Measurements from ENCODE around the gene GRAP.

The GRAP gene

GRCh38 chr17:19019041-19019941 is 27.5 kb downstream of the GRAP start:
- DNase-seq (ENCODE audit: low spot score) (no peak), FAIRE-seq (no peak)

DNA sequence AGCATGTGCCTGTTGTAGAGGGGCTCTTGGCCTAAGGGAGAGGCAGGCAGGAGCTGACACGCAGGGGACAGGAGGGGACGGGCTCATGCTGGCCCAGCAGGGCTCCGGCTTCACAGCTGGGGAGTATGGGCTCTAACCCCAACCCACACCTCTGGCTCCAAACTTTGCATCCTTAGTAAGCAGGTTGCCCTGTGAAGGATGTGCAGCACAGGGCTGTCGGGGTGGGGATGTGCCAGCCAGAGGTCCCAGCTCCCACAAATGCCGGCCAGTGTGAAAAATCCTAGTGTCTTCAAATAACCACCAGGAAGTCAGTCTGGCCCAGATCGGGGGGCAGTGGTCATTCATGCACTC is 28.2 kb downstream of the GRAP start:
- FAIRE-seq (no peak), DNase-seq (ENCODE audit: low spot score) (no peak)

DNA sequence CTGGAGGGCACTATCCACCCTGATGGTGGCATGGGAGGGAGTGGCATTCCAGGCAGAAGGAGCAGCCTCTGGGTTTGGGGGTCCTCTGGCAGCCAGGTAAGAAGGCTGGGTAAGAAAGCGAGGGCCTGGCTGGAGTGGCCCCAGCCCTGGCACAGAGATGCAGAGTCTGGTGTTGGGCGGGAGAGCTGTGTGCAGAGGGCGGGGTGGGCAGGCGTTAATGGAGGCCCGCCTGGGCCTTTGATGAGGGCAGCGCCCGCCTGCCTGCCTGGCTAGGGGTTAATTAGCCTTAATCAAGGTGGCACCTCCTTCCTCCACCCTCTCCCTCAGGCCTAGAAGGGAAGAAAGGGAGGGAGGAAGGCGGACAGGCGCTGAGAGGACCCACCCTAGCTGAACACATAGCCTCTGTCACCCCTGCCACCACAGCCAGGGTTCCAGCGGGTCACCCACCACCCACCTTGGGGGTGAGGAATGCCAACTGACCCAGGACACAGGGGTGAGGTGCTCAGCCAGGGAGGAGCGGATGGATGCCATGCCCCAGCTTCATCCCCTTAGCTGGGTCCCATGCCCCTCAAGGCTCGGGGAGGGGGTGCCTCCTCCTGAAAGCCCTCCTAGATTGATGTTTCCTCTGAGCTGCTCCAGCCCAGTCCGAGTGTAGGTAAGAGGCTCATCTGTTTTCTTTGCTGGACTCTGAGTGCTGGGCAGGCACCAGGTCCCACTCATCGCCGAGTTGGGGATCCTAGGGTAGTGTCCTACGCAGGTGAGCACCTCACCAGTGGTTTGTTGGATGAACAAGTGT is 28.8 kb downstream of the GRAP start:
- DNase-seq (ENCODE audit: low spot score) (no peak), FAIRE-seq (no peak)

DNA sequence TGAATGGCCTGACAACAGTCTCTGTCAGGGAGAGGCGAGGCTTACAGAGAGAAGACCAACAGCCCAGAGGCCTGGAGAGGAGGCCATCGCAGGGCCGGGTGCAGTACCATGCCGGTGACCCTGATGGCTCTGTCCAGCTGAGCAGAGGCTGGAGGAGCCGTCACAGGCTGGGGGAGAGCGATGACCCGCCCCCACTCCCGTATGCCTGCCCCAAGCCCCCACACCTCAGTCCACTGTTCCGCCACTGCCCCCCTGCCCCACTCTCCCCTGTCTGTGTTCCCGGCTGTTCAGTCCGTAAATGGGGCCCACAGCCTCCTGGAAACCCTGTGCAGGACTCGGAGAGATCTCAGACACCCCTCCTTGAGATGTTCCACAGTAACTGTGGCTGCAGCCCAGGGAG is 29.4 kb downstream of the GRAP start:
- FAIRE-seq (no peak), DNase-seq (ENCODE audit: low spot score) (no peak)

DNA sequence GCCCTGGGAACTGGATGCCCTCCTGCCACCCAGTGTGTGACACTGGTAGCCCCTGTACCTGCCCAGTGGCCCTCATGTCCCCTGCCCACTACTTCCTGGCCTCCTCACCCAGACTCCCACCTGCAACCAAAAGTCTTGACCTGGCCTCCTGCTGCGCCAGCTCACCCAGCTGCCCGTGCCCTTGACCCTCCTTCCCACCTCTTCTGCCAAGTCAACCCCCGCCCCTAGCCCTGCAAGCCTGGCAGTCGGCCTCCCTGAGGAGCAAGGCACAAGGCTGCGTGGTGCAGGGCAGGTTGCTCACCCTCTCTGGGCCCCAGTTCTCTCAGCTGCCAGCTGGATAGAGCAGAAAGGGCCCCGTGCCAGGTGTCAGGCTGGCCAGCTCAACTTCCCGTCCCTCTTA is 29.9 kb downstream of the GRAP start:
- FAIRE-seq (no peak), DNase-seq (ENCODE audit: low spot score) (no peak)

DNA sequence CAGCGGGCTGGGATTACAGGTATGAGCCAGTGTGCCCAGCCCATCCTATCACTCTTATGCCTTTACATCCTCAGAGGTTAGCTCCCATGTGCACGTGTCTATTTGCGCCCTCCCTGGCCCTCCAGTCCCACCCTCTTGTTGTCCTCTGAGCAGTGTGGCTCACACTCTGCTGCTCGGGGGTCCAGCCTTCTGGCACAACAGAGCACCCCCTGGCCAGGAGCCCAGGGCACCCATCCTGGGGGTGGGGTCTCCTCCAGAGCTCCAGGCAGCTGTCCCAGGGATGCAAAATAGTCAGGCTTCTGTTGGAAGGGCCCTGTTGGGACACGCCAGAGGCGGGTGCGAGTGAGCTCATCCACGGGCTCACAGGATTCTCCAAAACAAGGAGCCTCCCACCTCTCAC is 30.5 kb downstream of the GRAP start:
- DNase-seq (ENCODE audit: low spot score) = no peak
- no peak for FAIRE-seq

DNA sequence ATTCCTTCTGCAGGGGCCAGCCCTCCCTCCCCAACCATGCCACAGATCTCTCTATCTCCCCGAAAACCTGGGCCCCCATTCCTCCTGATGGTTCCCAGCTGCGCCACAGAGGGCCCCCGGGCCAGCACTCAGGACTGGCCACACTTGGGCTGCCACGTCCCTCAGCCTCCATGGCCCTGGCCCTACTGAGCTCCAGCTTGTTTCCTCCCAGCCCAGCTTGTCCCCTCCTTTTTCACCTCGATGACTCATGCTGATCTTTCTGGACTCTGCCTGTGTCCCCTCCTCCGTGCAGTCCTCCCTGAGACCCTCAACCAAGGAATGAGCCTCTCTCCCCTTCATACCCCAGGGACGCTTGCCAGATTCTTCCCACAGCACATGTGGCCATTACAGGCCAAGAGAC is 31.3 kb downstream of the GRAP start:
- no peak for DNase-seq (ENCODE audit: low spot score)
- no peak for FAIRE-seq

- FAIRE-seq = no peak
- no peak for DNase-seq (ENCODE audit: low spot score)
Observed at GRCh38 chr17:19014628-19015215, 32.0 kb downstream of the GRAP start.

- DNase-seq (ENCODE audit: low spot score) (no peak), FAIRE-seq (no peak)
Observed at GRCh38 chr17:19013806-19014627, 32.7 kb downstream of the GRAP start.

DNA sequence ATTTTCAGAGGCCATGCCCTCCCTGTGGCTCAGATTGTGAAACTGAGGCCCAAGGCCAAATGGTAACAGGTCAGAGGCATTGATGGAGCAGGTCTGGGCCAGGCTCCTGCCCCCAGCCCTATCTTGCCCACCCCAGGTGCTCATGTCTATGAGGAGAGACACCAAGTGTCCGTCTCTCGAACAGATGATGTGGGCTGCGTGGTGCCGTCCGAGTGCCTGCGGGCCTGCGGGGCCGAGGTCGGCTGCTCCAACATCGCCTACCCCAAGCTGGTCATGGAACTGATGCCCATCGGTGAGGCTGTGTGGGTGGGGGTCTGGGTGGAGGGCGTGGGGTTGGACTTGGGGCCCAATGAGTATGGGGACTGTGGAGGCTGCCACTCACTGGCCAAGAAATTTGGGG is 33.5 kb downstream of the GRAP start:
- no peak for DNase-seq (ENCODE audit: low spot score)

DNA sequence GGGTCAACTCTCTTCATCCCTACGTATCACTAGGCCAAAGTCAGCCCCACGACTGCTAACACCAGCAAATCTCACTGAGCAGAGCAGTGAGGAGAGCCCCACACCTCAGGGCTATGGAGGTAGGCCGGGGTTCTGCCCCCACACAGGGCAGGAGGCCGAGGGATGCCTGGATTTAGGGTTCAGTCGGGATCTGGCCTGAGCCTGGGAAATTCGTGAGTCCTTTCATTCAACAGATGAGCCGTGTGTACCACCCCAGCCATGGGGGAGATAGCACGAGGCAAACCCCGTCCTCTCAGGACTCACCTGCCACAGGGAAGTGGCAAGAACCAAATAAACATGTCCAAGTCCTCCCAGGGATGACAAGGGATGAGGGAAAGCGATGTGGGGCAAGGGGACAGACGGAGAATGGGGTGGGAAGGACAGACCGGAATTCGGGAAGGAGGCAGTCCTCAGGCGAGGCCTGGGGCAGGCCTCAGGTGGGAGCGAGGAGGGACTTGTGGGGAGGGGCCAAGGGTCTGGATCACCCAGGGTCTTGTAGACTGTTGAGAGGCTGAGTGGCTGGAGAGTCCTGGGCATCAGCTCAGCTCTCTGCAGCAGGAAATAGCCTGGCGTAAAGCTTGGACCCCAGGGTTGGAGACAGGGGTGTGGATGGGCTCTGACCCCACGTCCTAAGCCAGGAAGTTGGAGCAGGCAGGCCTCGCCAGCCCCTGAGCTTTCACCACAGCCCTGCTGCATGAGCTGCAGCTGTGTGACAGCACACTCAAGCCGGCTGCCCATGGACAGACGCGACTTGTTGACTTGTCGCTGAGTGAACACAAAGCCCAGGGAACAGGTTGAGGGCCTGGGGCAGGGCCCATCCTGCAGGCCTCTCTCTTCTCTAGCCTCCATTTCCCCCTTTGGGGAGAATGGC is 34.3 kb downstream of the GRAP start:
- FAIRE-seq (no peak), DNase-seq (ENCODE audit: low spot score) (no peak)

More for the DNA sequence above, 33.5 kb downstream of the GRAP start:
- FAIRE-seq = no peak

DNA sequence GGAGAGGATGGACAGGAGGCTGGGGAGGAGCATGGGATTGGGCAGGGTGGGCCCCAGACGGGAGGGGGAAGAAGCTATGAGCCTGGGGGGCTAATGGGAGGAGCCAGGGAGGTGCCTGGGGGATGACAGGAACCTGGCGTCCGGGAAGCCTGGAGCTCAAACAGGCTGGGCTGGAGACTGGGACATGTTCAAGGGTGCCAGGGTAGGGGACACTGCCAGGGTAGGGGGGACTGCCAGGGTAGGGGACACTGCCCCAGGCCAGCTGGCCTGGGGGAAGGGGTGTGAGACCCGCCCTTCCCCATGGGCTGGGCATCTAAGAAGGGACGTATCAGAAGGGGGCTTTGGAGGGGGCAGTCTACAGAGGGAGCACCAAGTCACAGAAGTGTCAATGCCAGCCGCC is 35.2 kb downstream of the GRAP start:
- FAIRE-seq (no peak), DNase-seq (ENCODE audit: low spot score) (no peak)

- DNase-seq (ENCODE audit: low spot score) (no peak), FAIRE-seq (no peak)
Observed at GRCh38 chr17:19010729-19011505, 35.8 kb downstream of the GRAP start.

DNA sequence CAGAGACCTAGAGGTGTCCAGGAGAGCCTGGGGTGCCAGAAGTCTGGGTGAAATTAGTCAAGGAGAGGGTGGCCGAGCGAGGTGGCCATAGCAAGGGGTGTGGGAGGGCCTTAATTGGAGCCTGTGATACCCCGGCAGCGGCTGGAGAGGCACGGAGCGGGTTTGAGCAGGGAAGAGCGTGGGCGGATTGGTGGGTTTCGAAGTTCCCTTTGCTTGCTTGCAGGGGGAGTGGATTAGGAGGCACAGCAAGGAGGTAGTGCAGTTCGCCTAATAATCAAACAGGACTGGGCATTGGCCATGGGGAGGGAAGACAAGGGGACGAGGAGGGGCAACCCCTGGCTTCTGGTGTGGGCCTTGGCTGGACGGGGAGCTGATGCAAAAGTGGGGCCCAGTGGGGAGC is 36.8 kb downstream of the GRAP start:
- DNase-seq (ENCODE audit: low spot score) (no peak), FAIRE-seq (no peak)

- DNase-seq (ENCODE audit: low spot score) (no peak), FAIRE-seq (no peak)
Observed at GRCh38 chr17:19006698-19007097, 40.1 kb downstream of the GRAP start.

DNA sequence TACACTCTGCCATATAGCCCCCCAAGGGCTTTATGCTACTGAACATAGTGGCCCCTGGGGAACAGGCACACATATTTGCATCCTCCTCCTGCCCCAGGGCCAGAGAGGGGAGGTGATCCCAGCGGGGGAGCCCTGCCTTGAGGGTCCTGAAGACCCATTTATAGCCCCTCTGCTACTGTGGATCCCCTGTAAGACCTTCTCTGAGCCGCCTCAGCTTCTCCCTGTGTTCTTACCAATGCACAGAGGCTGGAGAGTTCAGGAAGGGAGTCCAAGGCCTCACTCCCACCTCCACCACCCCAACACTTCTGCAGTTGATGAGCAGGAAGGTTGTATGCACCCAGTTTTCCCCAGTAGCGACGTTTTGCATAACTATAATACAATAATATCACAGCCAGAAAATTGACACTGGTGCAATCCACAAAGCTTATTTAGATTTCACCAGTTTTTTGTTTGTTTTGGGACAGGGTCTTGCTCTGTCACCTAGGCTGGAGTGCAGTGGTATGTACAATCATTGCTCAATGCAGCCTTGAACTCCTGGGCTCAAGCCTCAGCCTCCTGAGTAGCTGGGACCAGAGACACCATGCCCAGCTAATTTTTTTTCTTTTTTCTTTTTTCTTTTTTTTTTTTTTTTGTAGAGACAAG is 40.8 kb downstream of the GRAP start:
- no peak for FAIRE-seq

GRCh38 chr17:19005137-19005773 is 41.5 kb downstream of the GRAP start:
- no peak for FAIRE-seq
- DNase-seq (ENCODE audit: low spot score) = no peak

More for the DNA sequence above, 40.8 kb downstream of the GRAP start:
- no peak for DNase-seq (ENCODE audit: low spot score)

- no peak for FAIRE-seq
Observed at GRCh38 chr17:19004421-19005136, 42.2 kb downstream of the GRAP start, which contains the start of gene FAM83G. Gene FAM83G (minus strand): TSS chr17:19004764. CDS start chr17:19004041, 723 bp downstream.

More at GRCh38 chr17:19004421-19005136, 42.2 kb downstream of the GRAP start, which contains the start of gene FAM83G:
- no peak for DNase-seq (ENCODE audit: low spot score)

Data from RCC 7860 (cell line).